Activated naive CD8-positive, alpha-beta T cell treated with anti-CD3 and anti-CD28 coated beads for 36 hours (primary cell): ENCODE data around the gene LDB1. TPM values are rescaled to one million over a fixed set of nuclear protein-coding genes. Genes with fewer than 3 reads are reported as not detected.

Experiments
- DNase-seq: peaks from one replicate; pipeline ENCODE4 v3.0.0; 2021
- H3K27ac Mint-ChIP-seq: one replicate; pipeline ENCODE4 v1.8.0; 2022; ENCODE audit warnings: mild to moderate bottlenecking, moderate library complexity, mixed read lengths
- H3K27me3 Mint-ChIP-seq: one replicate; pipeline ENCODE4 v1.8.0; 2022; ENCODE audit warnings: mild to moderate bottlenecking, mixed read lengths
- H3K36me3 Mint-ChIP-seq: one replicate; pipeline ENCODE4 v1.8.0; 2021; ENCODE audit warnings: mild to moderate bottlenecking, mixed read lengths
- H3K4me1 Mint-ChIP-seq: one replicate; pipeline ENCODE4 v1.8.0; 2021; ENCODE audit warnings: mixed read lengths
- H3K4me3 Mint-ChIP-seq: one replicate; pipeline ENCODE4 v1.8.0; 2022; ENCODE audit warnings: mild to moderate bottlenecking, moderate library complexity, mixed read lengths
- H3K9me3 Mint-ChIP-seq: one replicate; pipeline ENCODE4 v1.8.0; 2022; ENCODE audit warnings: mixed read lengths
- total RNA-seq, 2 experiments: library from RNA; stranded (reverse); gene quantifications; one replicate each; pipeline ENCODE4 v1.2.3, GENCODE V29; 2021

Gene LDB1, protein sequence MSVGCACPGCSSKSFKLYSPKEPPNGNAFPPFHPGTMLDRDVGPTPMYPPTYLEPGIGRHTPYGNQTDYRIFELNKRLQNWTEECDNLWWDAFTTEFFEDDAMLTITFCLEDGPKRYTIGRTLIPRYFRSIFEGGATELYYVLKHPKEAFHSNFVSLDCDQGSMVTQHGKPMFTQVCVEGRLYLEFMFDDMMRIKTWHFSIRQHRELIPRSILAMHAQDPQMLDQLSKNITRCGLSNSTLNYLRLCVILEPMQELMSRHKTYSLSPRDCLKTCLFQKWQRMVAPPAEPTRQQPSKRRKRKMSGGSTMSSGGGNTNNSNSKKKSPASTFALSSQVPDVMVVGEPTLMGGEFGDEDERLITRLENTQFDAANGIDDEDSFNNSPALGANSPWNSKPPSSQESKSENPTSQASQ
- 10 to 100 TPM; 68.0 to 71.5 TPM for total RNA-seq

- Mint-ChIP-seq H3K4me3 (peak within 1 kb of the TSS; percentile 92), H3K27me3 (no peaks in the 10 kb centered on the region), H3K9me3 (no peaks in the 10 kb centered on the region), H3K36me3 (peaks cover 4% of the 10 kb centered on the region), H3K27ac (peak within 1 kb of the TSS; percentile 96), H3K4me1 (peaks cover 43% of the 10 kb centered on the region)
- peak; percentile 78 for DNase-seq
Observed at GRCh38 chr10:102120142-102120990, at the start of gene LDB1. Gene LDB1, minus strand, starts transcription at chr10:102120368. Its CDS starts 258 bp downstream, at chr10:102120110.

DNA sequence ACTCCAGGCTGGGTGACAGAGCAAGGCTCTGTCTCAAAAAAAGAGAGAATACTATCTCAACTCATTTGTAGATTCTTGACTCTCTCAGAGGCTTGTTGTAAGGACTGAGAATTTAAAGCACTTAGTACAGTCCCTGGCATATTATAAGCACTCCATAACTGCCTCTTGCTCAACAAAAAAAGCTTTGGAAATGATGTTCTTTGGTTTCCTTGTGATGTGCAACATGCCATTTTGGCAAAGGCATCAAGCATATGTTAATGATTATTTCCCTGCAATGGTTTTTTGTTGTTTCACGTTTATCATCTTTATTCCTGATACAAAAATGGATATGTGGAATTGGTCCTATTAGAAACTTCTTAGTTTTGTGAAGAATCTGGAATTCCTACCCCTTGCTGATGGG lies 47.7 kb upstream of the LDB1 start:
- no peak overlapping the region for H3K27ac Mint-ChIP-seq
- H3K9me3 Mint-ChIP-seq, result no peaks in the 10 kb centered on the region
- H3K27me3 Mint-ChIP-seq, result no peaks in the 10 kb centered on the region
- DNase-seq, result no peak
- H3K4me3 Mint-ChIP-seq, result no peak overlapping the region
- peaks cover 6% of the 10 kb centered on the region for H3K4me1 Mint-ChIP-seq
- peaks cover 5% of the 10 kb centered on the region for H3K36me3 Mint-ChIP-seq

GRCh38 chr10:102163342-102163989 lies 43.3 kb upstream of the LDB1 start:
- no peak overlapping the region for H3K4me3 Mint-ChIP-seq
- H3K9me3 Mint-ChIP-seq, result no peaks in the 10 kb centered on the region
- peaks cover 17% of the 10 kb centered on the region for H3K4me1 Mint-ChIP-seq
- H3K27ac Mint-ChIP-seq, result peak overlapping the region; percentile 18
- DNase-seq, result no peak
- peaks cover 38% of the 10 kb centered on the region for H3K36me3 Mint-ChIP-seq
- no peaks in the 10 kb centered on the region for H3K27me3 Mint-ChIP-seq

DNA sequence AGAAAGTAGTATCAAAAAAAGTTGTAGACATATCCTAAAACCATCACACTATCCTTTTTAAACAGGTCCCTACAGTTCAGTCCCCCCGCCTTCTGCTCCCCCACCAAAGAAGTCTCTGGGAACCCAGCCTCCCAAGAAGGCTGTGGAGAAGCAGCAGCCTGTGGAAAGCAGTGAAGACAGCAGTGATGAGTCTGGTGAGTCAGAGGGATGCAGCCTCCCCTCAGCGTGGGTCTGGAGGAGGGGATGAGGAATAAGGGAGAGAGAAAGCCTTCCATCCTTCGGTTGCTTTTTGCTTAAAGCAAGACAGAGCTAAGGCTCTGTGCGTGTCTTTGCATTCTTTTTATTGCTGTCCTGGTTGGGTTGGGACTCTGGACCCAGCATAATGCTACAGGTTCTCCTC lies 39.7 kb upstream of the LDB1 start:
- H3K4me3 Mint-ChIP-seq, result no peak overlapping the region
- H3K27ac Mint-ChIP-seq, result no peak overlapping the region
- peaks cover 72% of the 10 kb centered on the region for H3K36me3 Mint-ChIP-seq
- H3K9me3 Mint-ChIP-seq, result no peaks in the 10 kb centered on the region
- no peak for DNase-seq
- H3K27me3 Mint-ChIP-seq, result no peaks in the 10 kb centered on the region
- H3K4me1 Mint-ChIP-seq, result peaks cover 50% of the 10 kb centered on the region

DNA sequence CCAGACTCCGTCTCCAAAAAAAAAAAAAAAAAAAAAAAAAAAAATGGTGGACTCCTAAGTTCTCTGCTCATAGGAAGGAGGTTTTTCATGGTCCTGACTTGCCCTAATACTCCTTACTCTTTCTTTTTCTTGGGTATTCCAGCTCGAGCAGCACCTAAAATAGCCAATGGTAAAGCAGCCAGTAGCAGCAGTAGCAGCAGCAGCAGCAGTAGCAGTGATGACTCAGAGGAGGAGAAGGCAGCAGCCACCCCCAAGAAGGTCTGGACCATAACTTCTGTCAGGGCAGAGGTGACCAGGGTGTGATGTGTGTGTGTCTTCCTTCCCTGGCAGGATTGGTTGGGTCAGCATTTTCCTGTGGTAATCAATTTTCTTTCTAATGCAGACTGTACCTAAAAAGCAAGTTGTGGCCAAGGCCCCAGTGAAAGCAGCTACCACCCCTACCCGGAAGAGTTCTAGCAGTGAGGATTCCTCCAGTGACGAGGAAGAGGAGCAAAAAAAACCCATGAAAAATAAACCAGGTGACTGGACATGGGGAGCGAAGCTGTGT lies 39.0 kb upstream of the LDB1 start:
- H3K9me3 Mint-ChIP-seq, result no peaks in the 10 kb centered on the region
- H3K36me3 Mint-ChIP-seq, result peaks cover 79% of the 10 kb centered on the region
- no peak overlapping the region for H3K4me3 Mint-ChIP-seq
- DNase-seq, result no peak
- H3K27ac Mint-ChIP-seq, result peak overlapping the region; percentile 62
- H3K4me1 Mint-ChIP-seq, result peaks cover 56% of the 10 kb centered on the region
- H3K27me3 Mint-ChIP-seq, result no peaks in the 10 kb centered on the region

DNA sequence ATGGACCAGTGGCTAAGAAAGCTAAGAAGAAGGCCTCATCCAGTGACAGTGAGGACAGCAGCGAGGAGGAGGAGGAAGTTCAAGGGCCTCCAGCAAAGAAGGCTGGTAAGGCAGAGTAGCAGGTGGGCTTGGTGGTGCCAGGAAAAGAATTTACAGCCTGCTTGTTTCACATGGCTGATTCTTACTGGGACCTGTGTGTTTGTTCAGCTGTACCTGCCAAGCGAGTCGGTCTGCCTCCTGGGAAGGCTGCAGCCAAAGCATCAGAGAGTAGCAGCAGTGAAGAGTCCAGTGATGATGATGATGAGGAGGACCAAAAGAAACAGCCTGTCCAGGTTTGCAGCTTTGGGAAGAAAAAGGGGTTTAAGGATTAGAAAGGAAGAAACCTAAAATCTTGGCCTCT lies 37.1 kb upstream of the LDB1 start:
- peak overlapping the region; percentile 75 for H3K27ac Mint-ChIP-seq
- peaks cover 89% of the 10 kb centered on the region for H3K36me3 Mint-ChIP-seq
- peaks cover 59% of the 10 kb centered on the region for H3K4me1 Mint-ChIP-seq
- no peak for DNase-seq
- no peaks in the 10 kb centered on the region for H3K27me3 Mint-ChIP-seq
- no peaks in the 10 kb centered on the region for H3K9me3 Mint-ChIP-seq
- H3K4me3 Mint-ChIP-seq, result peak overlapping the region; percentile 14

- DNase-seq, result no peak
- Mint-ChIP-seq H3K36me3 (peaks cover 82% of the 10 kb centered on the region), H3K27ac (peak overlapping the region; percentile 65), H3K27me3 (no peaks in the 10 kb centered on the region), H3K4me3 (peak overlapping the region; percentile 99), H3K4me1 (peaks cover 63% of the 10 kb centered on the region), H3K9me3 (no peaks in the 10 kb centered on the region)
Observed at GRCh38 chr10:102154466-102155116, 34.4 kb upstream of the LDB1 start.

DNA sequence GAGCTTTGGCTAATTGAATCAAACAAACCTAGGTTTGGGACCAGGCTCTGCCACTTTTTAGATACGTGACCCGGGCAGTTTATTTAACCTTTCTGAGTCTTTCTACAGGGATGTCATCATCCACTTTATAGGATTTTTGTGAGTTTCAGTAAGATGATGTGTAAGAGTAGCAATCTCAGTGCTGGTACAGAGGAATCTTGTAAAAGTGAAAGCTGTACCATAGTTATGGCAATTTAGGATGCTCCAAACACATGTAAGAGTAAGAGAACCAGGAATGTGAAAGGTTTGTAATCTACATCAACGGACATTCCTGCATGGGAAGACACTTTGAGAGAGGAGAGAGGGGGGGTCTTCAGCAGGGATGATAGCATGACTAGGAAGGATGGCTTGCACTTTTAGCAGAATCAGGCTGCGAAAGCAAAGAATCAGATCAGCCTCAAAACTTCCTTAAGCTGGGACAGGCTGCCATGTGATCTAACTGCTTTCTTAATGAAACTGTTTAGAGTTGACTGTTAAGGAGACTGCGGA lies 33.0 kb upstream of the LDB1 start:
- H3K4me1 Mint-ChIP-seq, result peaks cover 55% of the 10 kb centered on the region
- no peak for DNase-seq
- no peaks in the 10 kb centered on the region for H3K27me3 Mint-ChIP-seq
- H3K9me3 Mint-ChIP-seq, result no peaks in the 10 kb centered on the region
- H3K27ac Mint-ChIP-seq, result peak overlapping the region; percentile 99
- peak overlapping the region; percentile 99 for H3K4me3 Mint-ChIP-seq
- H3K36me3 Mint-ChIP-seq, result peaks cover 78% of the 10 kb centered on the region

GRCh38 chr10:102152545-102152890 lies 32.4 kb upstream of the LDB1 start:
- Mint-ChIP-seq H3K4me3 (peak overlapping the region; percentile 99), H3K27ac (peak overlapping the region; percentile 99), H3K36me3 (peaks cover 80% of the 10 kb centered on the region), H3K4me1 (peaks cover 52% of the 10 kb centered on the region), H3K27me3 (no peaks in the 10 kb centered on the region), H3K9me3 (no peaks in the 10 kb centered on the region)
- DNase-seq, result peak; percentile 49

- H3K27ac Mint-ChIP-seq, result peak within 1 kb of the TSS; percentile 99
- H3K4me3 Mint-ChIP-seq, result peak within 1 kb of the TSS; percentile 99
- H3K27me3 Mint-ChIP-seq, result no peaks in the 10 kb centered on the region
- no peaks in the 10 kb centered on the region for H3K9me3 Mint-ChIP-seq
- peak; percentile 99 for DNase-seq
- H3K4me1 Mint-ChIP-seq, result peaks cover 46% of the 10 kb centered on the region
- H3K36me3 Mint-ChIP-seq, result peaks cover 79% of the 10 kb centered on the region
Observed at GRCh38 chr10:102151774-102152544, 31.8 kb upstream of the LDB1 start, which contains the start of gene NOLC1. Gene NOLC1, plus strand, starts transcription at chr10:102152389. Its CDS starts 22 bp downstream, at chr10:102152411.

GRCh38 chr10:102150970-102151773 lies 31.0 kb upstream of the LDB1 start:
- Mint-ChIP-seq H3K36me3 (peaks cover 71% of the 10 kb centered on the region), H3K27me3 (no peaks in the 10 kb centered on the region), H3K9me3 (no peaks in the 10 kb centered on the region), H3K4me1 (peaks cover 38% of the 10 kb centered on the region), H3K27ac (peak overlapping the region; percentile 99), H3K4me3 (peak overlapping the region; percentile 66)
- no peak for DNase-seq

DNA sequence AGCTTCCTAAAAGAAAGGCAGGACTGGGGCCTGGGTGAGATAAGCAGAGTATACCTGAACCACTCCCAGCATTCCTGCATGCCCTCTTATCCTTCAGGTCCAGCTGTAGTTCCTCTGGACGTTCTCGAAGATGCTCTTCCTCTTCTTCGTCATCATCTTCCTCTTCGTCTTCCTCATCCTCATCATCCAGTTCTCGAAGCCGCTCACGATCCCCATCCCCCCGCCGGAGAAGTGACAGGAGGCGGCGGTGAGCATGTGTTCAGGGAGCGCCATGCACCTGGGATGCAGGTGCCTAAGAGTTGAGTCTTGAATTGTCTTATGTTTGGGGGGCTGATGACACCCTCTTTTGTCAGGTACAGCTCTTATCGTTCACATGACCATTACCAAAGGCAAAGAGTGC lies 28.1 kb upstream of the LDB1 start:
- H3K9me3 Mint-ChIP-seq, result no peaks in the 10 kb centered on the region
- H3K27ac Mint-ChIP-seq, result peak overlapping the region; percentile 6
- H3K4me3 Mint-ChIP-seq, result no peak overlapping the region
- H3K27me3 Mint-ChIP-seq, result no peaks in the 10 kb centered on the region
- peaks cover 57% of the 10 kb centered on the region for H3K36me3 Mint-ChIP-seq
- H3K4me1 Mint-ChIP-seq, result peaks cover 15% of the 10 kb centered on the region
- DNase-seq, result no peak

- Mint-ChIP-seq H3K4me1 (peaks cover 13% of the 10 kb centered on the region), H3K27ac (peak overlapping the region; percentile 5)
Observed at GRCh38 chr10:102147561-102147960, 27.4 kb upstream of the LDB1 start.

More at GRCh38 chr10:102147561-102147960, 27.4 kb upstream of the LDB1 start:
- H3K4me3 Mint-ChIP-seq, result no peak overlapping the region
- H3K27me3 Mint-ChIP-seq, result no peaks in the 10 kb centered on the region
- peaks cover 55% of the 10 kb centered on the region for H3K36me3 Mint-ChIP-seq
- DNase-seq, result no peak
- no peaks in the 10 kb centered on the region for H3K9me3 Mint-ChIP-seq
